NB4 (cell line): ENCODE data around the gene ECD.

Experiments
- CTCF ChIP-seq: IDR thresholded peaks from one replicate; pipeline ENCODE4 v1.5.1; 2012; ENCODE audit warnings: low read depth, low read length
- MAX ChIP-seq: IDR thresholded peaks from 2 replicates; pipeline ENCODE4 v1.6.1; 2011; ENCODE audit warnings: low read depth, low read length
- POLR2A ChIP-seq: IDR thresholded peaks from 2 replicates; pipeline ENCODE4 v1.6.1; 2011; ENCODE audit warnings: mild to moderate bottlenecking; ENCODE audit not compliant: insufficient read length; ENCODE audit errors: extremely low read depth

- TF ChIP-seq POLR2A (no peak), MAX (no peak), CTCF (no peak)
Observed at GRCh38 chr10:73119952-73120351, 47.9 kb downstream of the ECD start.
